Measurements from ENCODE around the gene PADI1. TPM values are rescaled to one million over a fixed set of nuclear protein-coding genes. Genes with fewer than 3 reads are reported as not detected.

PADI1 gene
- total and polyA plus RNA-seq, 2 of the 8 experiments (the other 6 are each of a cell fraction or from before 2014, with no cell fraction given) = 0.20 to 0.30 TPM

DNA sequence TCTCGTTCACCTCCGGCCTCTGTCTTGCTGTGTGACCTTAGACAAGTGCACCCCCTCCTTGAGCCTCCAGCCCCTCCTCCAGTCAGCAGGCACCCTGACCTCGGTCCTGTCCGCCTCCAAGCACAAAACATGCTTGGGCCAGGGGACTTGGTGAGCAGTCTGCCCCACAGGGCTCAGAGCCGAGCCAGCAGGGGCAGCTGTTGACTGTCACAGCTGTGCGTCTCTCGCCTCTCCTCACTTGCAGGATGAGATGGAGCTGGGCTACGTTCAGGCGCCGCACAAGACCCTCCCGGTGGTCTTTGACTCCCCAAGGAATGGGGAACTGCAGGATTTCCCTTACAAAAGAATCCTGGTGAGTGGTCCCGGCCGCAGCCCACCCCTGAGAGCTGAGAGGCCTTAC is 68.2 kb downstream of the PADI1 start:
- Histone ChIP-seq H3K4me1 (replicated peaks in 1 of 4; ENCODE audit: control insufficient read depth in 3 of 4, insufficient read depth in 4 of 4, low read length in 3 of 4) (no peaks in the 10 kb centered on the region; a peak in 1 of 7 replicates), H3K27ac (ENCODE audit: low read depth, low read length) (no peak overlapping the region), H4K20me1 (replicated peaks in 1 of 2; ENCODE audit: control insufficient read depth in 1 of 2, insufficient read depth in 2 of 2, low read length in 2 of 2) (no peaks in the 10 kb centered on the region), H3K4ac (replicated peaks; ENCODE audit: insufficient read length, low read depth, low read length) (no peak overlapping the region), H3K79me2 (ENCODE audit: control insufficient read depth in 1 of 2, insufficient read depth in 2 of 2, low read length in 2 of 2) (no peaks in the 10 kb centered on the region), H2BK120ac (replicated peaks; ENCODE audit: low read depth, low read length) (no peak overlapping the region), H3K18ac (ENCODE audit: extremely low read depth, low read length) (no peak overlapping the region), H3K56ac (replicated peaks; ENCODE audit: insufficient read length, low read depth, low read length) (no peak overlapping the region), H3K9ac (replicated peaks in 1 of 4; ENCODE audit: extremely low read depth in 1 of 4, low read depth in 3 of 4, low read length in 3 of 4) (no peak overlapping the region), H2BK12ac (ENCODE audit: low read depth, low read length) (no peak overlapping the region; the same call in 1 of the 2 replicates), H3K36me3 (ENCODE audit: control insufficient read depth in 2 of 4, insufficient read depth in 4 of 4, low read length in 3 of 4) (no peaks in the 10 kb centered on the region), H3K4me2 (ENCODE audit: insufficient read depth in 1 of 2, low read depth in 2 of 2, low read length in 2 of 2) (no peak overlapping the region), H3K9me3 (ENCODE audit: insufficient read depth in 2 of 2, low read depth in 1 of 2, low read length in 1 of 2) (no peaks in the 10 kb centered on the region), H3K23me2 (ENCODE audit: low read depth, low read length) (no peaks in the 10 kb centered on the region), H2BK5ac (ENCODE audit: low read depth, low read length) (no peak overlapping the region; the same call in 1 of the 2 replicates), H3K79me1 (ENCODE audit: low read depth, low read length) (no peaks in the 10 kb centered on the region), H2AK5ac (ENCODE audit: low read depth, low read length) (no peak overlapping the region), H4K8ac (ENCODE audit: extremely low read depth, insufficient read depth, low read length) (no peak overlapping the region), H2BK15ac (ENCODE audit: low read length) (peak overlapping the region; percentile 29; the same call in 1 of the 2 replicates), H4K91ac (replicated peaks; ENCODE audit: insufficient read length, low read length) (no peak overlapping the region), H3K23ac (ENCODE audit: insufficient read length) (no peak overlapping the region), H3K27me3 (replicated peaks in 1 of 4; ENCODE audit: control insufficient read depth in 3 of 4, extremely low read depth in 1 of 4, insufficient read depth in 3 of 4, low read length in 3 of 4) (no peaks in the 10 kb centered on the region), H4K5ac (ENCODE audit: insufficient read length, low read depth, low read length) (no peak overlapping the region), H2AFZ (ENCODE audit: low read length) (no peak overlapping the region), H2BK20ac (ENCODE audit: low read length) (no peak overlapping the region), H3K4me3 (ENCODE audit: extremely low read depth in 1 of 4, insufficient read depth in 2 of 4, low read depth in 3 of 4, low read length in 4 of 4) (no peak overlapping the region), H3K14ac (ENCODE audit: insufficient read length) (no peak overlapping the region)
- CTCF ChIA-PET (ENCODE audit: partially characterized antibody) = interaction anchor here (0.9 to 3.9 kb wide), 29 partner anchors 7 to 207 kb away, joined by 3 to 31 read pairs (median 8); partner anchors contain the start of genes PADI2 and PADI3
- DNase-seq (ENCODE audit: low read depth in 1 of 2, low spot score in 2 of 2) = no peak
- TF ChIP-seq CREB1 (IDR thresholded peaks at IDR 0.05) = no peak
- TF ChIP-seq JUND (IDR thresholded peaks at IDR 0.05; ENCODE audit: low read length) = no peak
- TF ChIP-seq EGR1 (IDR thresholded peaks at IDR 0.05; ENCODE audit: borderline replicate concordance, low read depth, low read length) = no peak
- TF ChIP-seq, protein P1, sequence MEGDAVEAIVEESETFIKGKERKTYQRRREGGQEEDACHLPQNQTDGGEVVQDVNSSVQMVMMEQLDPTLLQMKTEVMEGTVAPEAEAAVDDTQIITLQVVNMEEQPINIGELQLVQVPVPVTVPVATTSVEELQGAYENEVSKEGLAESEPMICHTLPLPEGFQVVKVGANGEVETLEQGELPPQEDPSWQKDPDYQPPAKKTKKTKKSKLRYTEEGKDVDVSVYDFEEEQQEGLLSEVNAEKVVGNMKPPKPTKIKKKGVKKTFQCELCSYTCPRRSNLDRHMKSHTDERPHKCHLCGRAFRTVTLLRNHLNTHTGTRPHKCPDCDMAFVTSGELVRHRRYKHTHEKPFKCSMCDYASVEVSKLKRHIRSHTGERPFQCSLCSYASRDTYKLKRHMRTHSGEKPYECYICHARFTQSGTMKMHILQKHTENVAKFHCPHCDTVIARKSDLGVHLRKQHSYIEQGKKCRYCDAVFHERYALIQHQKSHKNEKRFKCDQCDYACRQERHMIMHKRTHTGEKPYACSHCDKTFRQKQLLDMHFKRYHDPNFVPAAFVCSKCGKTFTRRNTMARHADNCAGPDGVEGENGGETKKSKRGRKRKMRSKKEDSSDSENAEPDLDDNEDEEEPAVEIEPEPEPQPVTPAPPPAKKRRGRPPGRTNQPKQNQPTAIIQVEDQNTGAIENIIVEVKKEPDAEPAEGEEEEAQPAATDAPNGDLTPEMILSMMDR (IDR thresholded peaks at IDR 0.05; ENCODE audit: control extremely low read depth in 1 of 3, insufficient read depth in 1 of 3, low read depth in 1 of 3, low read length in 3 of 3) = no peak
- TF ChIP-seq TAF7 (optimal IDR thresholded peaks at IDR 0.05; ENCODE audit: borderline replicate concordance, low read depth, low read length) = no peak
- TF ChIP-seq CTBP2 (IDR thresholded peaks at IDR 0.05; ENCODE audit: borderline replicate concordance, insufficient read depth, insufficient read length, low read length) = no peak
- TF ChIP-seq SRF (IDR thresholded peaks at IDR 0.05; ENCODE audit: low read depth, low read length) = no peak
- no peak for FAIRE-seq
- POLR2A ChIA-PET (ENCODE audit: partially characterized antibody) = no interaction called here
- WGBS, 2 experiments (ENCODE audit: extremely low coverage in 1 of 2, insufficient coverage in 1 of 2, insufficient read length in 1 of 2, insufficient replicate concordance in 2 of 2, low coverage in 1 of 2, low lambda C conversion rate in 2 of 2, missing lambda C conversion rate in 1 of 2) = 89% methylated on average over 13 of the region's 13 CpGs; no CpG with 5 or more reads in 1 of the 2 experiments
